ENCODE data around the gene TM9SF2. TPM values are rescaled to one million over a fixed set of nuclear protein-coding genes. Genes with fewer than 3 reads are reported as not detected.

Gene TM9SF2
- total and polyA plus RNA-seq, 2 donors from 2014 or later: 88.3 to 144 TPM

DNA sequence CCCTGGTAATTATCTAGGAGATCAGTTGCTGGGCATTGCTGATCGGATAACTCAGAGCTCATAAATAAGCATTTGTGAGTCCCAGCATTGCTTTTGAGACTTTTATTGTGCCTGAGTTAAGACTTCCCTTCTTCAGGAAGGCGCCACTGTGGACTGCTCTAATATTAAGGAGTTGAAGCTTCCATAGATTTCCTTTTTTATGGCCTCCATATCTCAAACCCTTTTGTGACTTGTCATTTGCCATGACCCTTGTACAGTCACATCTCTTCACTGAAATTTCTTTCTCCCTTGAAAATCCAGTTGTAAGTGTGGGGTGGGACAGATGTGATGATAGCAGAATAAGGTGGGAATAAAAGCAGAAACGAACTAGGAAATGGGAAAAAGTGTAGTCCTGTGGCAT lies 6.3 kb downstream of the TM9SF2 start:
- Histone ChIP-seq H3K9me3 (ENCODE audit: control insufficient read depth in 2 of 3, insufficient read depth in 1 of 3, low read length in 3 of 3) (no peaks in the 10 kb centered on the region), H3K4me3 (ENCODE audit: low read length in 3 of 3) (no peak overlapping the region), H3K4me1 (ENCODE audit: control insufficient read depth in 2 of 3, insufficient read depth in 2 of 3, low read depth in 1 of 3, low read length in 3 of 3) (peaks cover 0 to 3% (median 1%) of the 10 kb centered on the region in 3 donors), H3K9ac (ENCODE audit: low read length in 3 of 3) (no peak overlapping the region), H3K36me3 (ENCODE audit: control insufficient read depth in 2 of 3, insufficient read depth in 3 of 3, low read length in 3 of 3) (peaks cover 0 to 2% (median 2%) of the 10 kb centered on the region in 3 donors), H3K27me3 (ENCODE audit: control insufficient read depth, insufficient read depth, low read length) (no peaks in the 10 kb centered on the region), H3K27ac (ENCODE audit: low read depth in 2 of 2, low read length in 2 of 2) (no peak overlapping the region)
- TF ChIP-seq CTCF (IDR thresholded peaks at IDR 0.05; ENCODE audit: borderline replicate concordance, extremely low read depth, insufficient read depth): no peak
- FAIRE-seq (no peak), DNase-seq (no peak)
- intact Hi-C loops (cut with DNase I): no loop called here

GRCh38 chr13:99507986-99508385 lies 6.7 kb downstream of the TM9SF2 start:
- DNase-seq (no peak), FAIRE-seq (no peak)
- Histone ChIP-seq H3K27ac (ENCODE audit: low read depth in 2 of 2, low read length in 2 of 2) (no peak overlapping the region), H3K9me3 (ENCODE audit: control insufficient read depth in 2 of 3, insufficient read depth in 1 of 3, low read length in 3 of 3) (no peaks in the 10 kb centered on the region), H3K36me3 (ENCODE audit: control insufficient read depth in 2 of 3, insufficient read depth in 3 of 3, low read length in 3 of 3) (peaks cover 0 to 2% (median 2%) of the 10 kb centered on the region in 3 donors), H3K4me3 (ENCODE audit: low read length in 3 of 3) (no peak overlapping the region), H3K9ac (ENCODE audit: low read length in 3 of 3) (no peak overlapping the region), H3K4me1 (ENCODE audit: control insufficient read depth in 2 of 3, insufficient read depth in 2 of 3, low read depth in 1 of 3, low read length in 3 of 3) (peaks cover 0 to under 1% (median 0%) of the 10 kb centered on the region in 3 donors), H3K27me3 (ENCODE audit: control insufficient read depth, insufficient read depth, low read length) (no peaks in the 10 kb centered on the region)
- TF ChIP-seq CTCF (IDR thresholded peaks at IDR 0.05; ENCODE audit: borderline replicate concordance, extremely low read depth, insufficient read depth): no peak
- intact Hi-C loops (cut with DNase I): no loop called here

GRCh38 chr13:99509479-99509878 lies 8.2 kb downstream of the TM9SF2 start:
- no peaks in the 10 kb centered on the region for H3K4me1 ChIP-seq (ENCODE audit: control insufficient read depth in 2 of 3, insufficient read depth in 2 of 3, low read depth in 1 of 3, low read length in 3 of 3)
- H3K27ac ChIP-seq (ENCODE audit: low read depth in 2 of 2, low read length in 2 of 2): no peak overlapping the region
- no peak for TF ChIP-seq CTCF (IDR thresholded peaks at IDR 0.05; ENCODE audit: borderline replicate concordance, extremely low read depth, insufficient read depth)
- no peak overlapping the region for H3K4me3 ChIP-seq (ENCODE audit: low read length in 3 of 3)
- DNase-seq (no peak), FAIRE-seq (no peak)
- no peaks in the 10 kb centered on the region for H3K27me3 ChIP-seq (ENCODE audit: control insufficient read depth, insufficient read depth, low read length)
- no peak overlapping the region for H3K9ac ChIP-seq (ENCODE audit: low read length in 3 of 3)
- peaks cover 0 to 2% (median 2%) of the 10 kb centered on the region in 3 donors for H3K36me3 ChIP-seq (ENCODE audit: control insufficient read depth in 2 of 3, insufficient read depth in 3 of 3, low read length in 3 of 3)
- no peaks in the 10 kb centered on the region for H3K9me3 ChIP-seq (ENCODE audit: control insufficient read depth in 2 of 3, insufficient read depth in 1 of 3, low read length in 3 of 3)
- intact Hi-C loops (cut with DNase I): no loop called here

DNA sequence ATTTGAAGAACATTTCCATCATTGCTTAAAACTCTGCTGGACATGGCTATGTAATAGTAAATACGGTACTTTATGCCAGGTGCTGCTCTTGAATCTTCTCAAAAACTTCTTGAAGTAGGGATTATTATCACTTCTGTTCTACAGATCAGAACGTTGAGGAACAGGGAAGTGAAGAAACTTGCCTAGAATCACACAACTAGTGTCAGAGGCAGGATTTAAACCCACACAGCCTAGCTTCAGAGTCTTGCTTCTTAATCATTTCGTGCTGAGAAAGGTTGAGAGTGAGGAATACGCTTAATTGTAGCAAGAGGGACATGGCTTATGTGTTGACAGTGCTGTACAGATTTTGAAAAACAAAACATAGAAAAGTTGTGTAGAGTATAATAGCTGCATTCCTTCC lies 13.5 kb downstream of the TM9SF2 start:
- Histone ChIP-seq H3K4me3 (ENCODE audit: low read length in 3 of 3) (no peak overlapping the region), H3K9ac (ENCODE audit: low read length in 3 of 3) (no peak overlapping the region), H3K27ac (ENCODE audit: low read depth in 2 of 2, low read length in 2 of 2) (no peak overlapping the region), H3K36me3 (ENCODE audit: control insufficient read depth in 2 of 3, insufficient read depth in 3 of 3, low read length in 3 of 3) (no peaks in the 10 kb centered on the region), H3K9me3 (ENCODE audit: control insufficient read depth in 2 of 3, insufficient read depth in 1 of 3, low read length in 3 of 3) (no peaks in the 10 kb centered on the region), H3K4me1 (ENCODE audit: control insufficient read depth in 2 of 3, insufficient read depth in 2 of 3, low read depth in 1 of 3, low read length in 3 of 3) (no peaks in the 10 kb centered on the region), H3K27me3 (ENCODE audit: control insufficient read depth, insufficient read depth, low read length) (no peaks in the 10 kb centered on the region)
- intact Hi-C loops (cut with DNase I): loop anchor here (10.0 kb wide), 1 partner anchor 70 kb away; no protein-coding TSS in a partner anchor
- no peak for FAIRE-seq
- no peak for DNase-seq
- no peak for TF ChIP-seq CTCF (IDR thresholded peaks at IDR 0.05; ENCODE audit: borderline replicate concordance, extremely low read depth, insufficient read depth)
